GM06990 (cell line): ENCODE data around the gene PDZD2.

Experiments
- DNase-seq: peaks from one replicate; pipeline ENCODE4 v3.0.0-alpha.2; 2011; ENCODE audit not compliant: insufficient read length; ENCODE audit errors: extremely low read depth
- H3K27me3 ChIP-seq: replicated peaks from 2 replicates; pipeline ENCODE4 v1.6.0; 2011; ENCODE audit warnings: low read length; ENCODE audit not compliant: control insufficient read depth, insufficient read depth
- H3K36me3 ChIP-seq: 2 replicates; pipeline ENCODE4 v1.5.1; 2011; ENCODE audit warnings: low read length; ENCODE audit not compliant: control insufficient read depth, insufficient read depth
- H3K4me3 ChIP-seq: replicated peaks from 2 replicates; pipeline ENCODE4 v1.5.1; 2011; ENCODE audit warnings: low read depth, mild to moderate bottlenecking, control low read depth, low read length
- TF ChIP-seq, protein P1 (sequence below): IDR thresholded peaks from 2 replicates; pipeline ENCODE4 v1.5.1; 2011; ENCODE audit warnings: low read length, control low read depth, mild to moderate bottlenecking, inconsistent platforms; ENCODE audit not compliant: insufficient read depth, poor library complexity, severe bottlenecking

PDZD2 gene

DNA sequence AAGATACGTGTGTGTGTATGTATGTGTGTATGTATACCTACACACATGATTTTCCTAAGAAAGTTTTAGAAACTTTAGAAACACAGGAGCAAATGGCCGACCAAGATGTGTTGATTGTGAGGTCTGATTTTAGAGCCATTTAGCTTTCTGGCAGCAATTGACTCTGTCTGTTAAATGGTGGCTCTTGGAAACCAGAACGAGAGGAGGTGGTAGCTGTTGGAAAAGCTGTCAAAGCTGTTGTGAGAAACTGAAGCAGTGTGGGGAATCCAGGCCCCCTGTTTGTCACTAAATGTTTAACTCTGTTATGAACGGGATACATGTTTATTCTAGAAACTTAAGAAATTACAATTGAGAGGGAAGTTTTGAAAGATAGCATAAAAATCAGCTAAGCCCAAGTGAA is 443.8 kb downstream of the PDZD2 start:
- no peak overlapping the region for H3K4me3 ChIP-seq
- no peaks in the 10 kb centered on the region for H3K27me3 ChIP-seq
- TF ChIP-seq, protein P1, sequence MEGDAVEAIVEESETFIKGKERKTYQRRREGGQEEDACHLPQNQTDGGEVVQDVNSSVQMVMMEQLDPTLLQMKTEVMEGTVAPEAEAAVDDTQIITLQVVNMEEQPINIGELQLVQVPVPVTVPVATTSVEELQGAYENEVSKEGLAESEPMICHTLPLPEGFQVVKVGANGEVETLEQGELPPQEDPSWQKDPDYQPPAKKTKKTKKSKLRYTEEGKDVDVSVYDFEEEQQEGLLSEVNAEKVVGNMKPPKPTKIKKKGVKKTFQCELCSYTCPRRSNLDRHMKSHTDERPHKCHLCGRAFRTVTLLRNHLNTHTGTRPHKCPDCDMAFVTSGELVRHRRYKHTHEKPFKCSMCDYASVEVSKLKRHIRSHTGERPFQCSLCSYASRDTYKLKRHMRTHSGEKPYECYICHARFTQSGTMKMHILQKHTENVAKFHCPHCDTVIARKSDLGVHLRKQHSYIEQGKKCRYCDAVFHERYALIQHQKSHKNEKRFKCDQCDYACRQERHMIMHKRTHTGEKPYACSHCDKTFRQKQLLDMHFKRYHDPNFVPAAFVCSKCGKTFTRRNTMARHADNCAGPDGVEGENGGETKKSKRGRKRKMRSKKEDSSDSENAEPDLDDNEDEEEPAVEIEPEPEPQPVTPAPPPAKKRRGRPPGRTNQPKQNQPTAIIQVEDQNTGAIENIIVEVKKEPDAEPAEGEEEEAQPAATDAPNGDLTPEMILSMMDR, result no peak
- no peaks in the 10 kb centered on the region for H3K36me3 ChIP-seq
- no peak for DNase-seq

DNA sequence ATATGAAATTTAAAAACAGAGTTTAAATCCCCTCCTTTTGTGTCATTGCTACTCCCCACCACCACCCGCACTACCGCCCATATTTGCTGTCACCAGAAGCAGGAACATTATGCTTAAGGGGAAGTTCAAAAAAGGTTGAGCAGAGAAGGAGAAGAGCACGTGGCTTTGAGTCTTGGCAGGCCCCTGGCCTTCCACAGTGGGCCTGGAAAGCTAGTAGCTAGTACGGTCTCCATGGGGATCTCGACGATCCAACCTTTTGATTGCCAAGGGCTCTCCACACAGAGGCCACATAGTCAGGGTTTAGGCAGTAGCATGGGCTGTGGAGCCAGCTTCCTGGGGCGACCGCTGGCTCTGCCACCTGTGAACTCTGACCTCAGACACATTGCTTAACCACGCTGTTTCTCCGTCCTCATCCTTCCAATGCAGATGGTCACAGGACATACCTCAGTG is 445.1 kb downstream of the PDZD2 start:
- TF ChIP-seq, protein P1, result no peak
- no peaks in the 10 kb centered on the region for H3K27me3 ChIP-seq
- no peak overlapping the region for H3K4me3 ChIP-seq
- no peak for DNase-seq
- no peaks in the 10 kb centered on the region for H3K36me3 ChIP-seq

DNA sequence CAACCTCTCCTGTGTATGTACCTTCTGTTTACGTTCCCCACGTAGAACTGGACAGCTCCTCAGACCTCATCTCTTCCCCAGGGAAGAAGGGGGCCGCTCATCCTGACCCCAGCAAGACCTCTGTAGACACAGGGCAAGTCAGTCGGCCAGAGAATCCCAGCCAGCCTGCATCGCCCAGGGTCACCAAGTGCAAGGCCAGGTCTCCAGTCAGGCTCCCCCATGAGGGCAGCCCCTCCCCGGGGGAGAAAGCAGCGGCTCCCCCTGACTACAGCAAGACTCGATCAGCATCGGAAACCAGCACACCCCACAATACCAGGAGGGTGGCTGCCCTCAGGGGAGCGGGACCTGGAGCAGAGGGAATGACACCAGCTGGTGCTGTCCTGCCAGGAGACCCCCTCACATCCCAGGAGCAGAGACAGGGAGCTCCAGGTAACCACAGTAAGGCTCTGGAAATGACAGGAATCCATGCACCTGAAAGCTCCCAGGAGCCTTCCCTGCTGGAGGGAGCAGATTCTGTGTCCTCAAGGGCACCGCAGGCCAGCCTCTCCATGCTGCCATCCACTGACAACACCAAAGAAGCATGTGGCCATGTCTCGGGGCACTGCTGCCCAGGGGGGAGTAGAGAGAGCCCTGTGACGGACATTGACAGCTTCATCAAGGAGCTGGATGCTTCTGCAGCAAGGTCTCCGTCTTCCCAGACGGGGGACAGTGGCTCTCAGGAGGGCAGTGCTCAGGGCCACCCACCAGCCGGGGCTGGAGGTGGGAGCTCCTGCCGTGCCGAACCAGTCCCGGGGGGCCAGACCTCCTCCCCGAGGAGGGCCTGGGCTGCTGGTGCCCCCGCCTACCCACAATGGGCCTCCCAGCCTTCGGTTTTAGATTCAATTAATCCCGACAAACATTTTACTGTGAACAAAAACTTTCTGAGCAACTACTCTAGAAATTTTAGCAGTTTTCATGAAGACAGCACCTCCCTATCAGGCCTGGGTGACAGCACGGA is 448.5 kb downstream of the PDZD2 start:
- TF ChIP-seq, protein P1, result no peak
- H3K27me3 ChIP-seq, result no peaks in the 10 kb centered on the region
- H3K36me3 ChIP-seq, result no peaks in the 10 kb centered on the region
- no peak overlapping the region for H3K4me3 ChIP-seq
- DNase-seq, result no peak

DNA sequence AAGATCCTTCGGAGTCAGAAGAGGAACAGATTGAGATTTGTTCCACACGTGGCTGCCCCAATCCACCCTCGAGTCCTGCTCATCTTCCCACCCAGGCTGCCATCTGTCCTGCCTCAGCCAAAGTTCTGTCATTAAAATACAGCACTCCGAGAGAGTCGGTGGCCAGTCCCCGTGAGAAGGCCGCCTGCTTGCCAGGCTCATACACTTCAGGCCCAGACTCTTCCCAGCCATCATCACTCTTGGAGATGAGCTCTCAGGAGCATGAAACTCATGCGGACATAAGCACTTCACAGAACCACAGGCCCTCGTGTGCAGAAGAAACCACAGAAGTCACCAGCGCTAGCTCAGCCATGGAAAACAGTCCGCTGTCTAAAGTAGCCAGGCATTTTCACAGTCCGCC is 449.3 kb downstream of the PDZD2 start:
- DNase-seq, result no peak
- no peak overlapping the region for H3K4me3 ChIP-seq
- H3K36me3 ChIP-seq, result no peaks in the 10 kb centered on the region
- H3K27me3 ChIP-seq, result no peaks in the 10 kb centered on the region
- TF ChIP-seq, protein P1, result no peak

DNA sequence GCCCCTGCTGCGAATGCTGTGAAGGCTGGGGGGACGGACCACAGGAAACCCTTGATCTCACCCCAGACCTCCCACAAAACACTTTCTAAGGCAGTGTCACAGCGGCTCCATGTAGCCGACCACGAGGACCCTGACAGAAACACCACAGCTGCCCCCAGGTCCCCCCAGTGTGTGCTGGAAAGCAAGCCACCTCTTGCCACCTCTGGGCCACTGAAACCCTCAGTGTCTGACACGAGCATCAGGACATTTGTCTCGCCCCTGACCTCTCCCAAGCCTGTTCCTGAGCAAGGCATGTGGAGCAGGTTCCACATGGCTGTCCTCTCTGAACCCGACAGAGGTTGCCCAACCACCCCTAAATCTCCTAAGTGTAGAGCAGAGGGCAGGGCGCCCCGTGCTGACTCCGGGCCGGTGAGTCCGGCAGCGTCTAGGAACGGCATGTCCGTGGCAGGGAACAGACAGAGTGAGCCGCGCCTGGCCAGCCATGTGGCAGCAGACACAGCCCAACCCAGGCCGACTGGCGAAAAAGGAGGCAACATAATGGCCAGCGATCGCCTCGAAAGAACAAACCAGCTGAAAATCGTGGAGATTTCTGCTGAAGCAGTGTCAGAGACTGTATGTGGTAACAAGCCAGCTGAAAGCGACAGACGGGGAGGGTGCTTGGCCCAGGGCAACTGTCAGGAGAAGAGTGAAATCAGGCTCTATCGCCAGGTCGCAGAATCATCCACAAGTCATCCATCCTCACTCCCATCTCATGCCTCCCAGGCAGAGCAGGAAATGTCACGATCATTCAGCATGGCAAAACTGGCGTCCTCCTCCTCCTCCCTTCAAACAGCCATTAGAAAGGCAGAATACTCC is 450.4 kb downstream of the PDZD2 start:
- Histone ChIP-seq H3K4me3 (no peak overlapping the region), H3K27me3 (no peaks in the 10 kb centered on the region), H3K36me3 (no peaks in the 10 kb centered on the region)
- DNase-seq, result no peak
- TF ChIP-seq, protein P1, result no peak
